Mononuclear cell (primary cell): ENCODE results near the gene ZFAND2B. TPM values are rescaled to one million over a fixed set of nuclear protein-coding genes. Genes with fewer than 3 reads are reported as not detected.

Experiments used
- total RNA-seq: library from RNA; depleted of rRNA; stranded (reverse); fragments of >200 nt; gene quantifications from one replicate; pipeline ENCODE4 v1.2.3, GENCODE V29; 2012

ZFAND2B gene
- total RNA-seq, 1 donor = 41.6 TPM

Other genes starting within 250 kb of the ZFAND2B start
- not detected for gene CDK5R2, start 247.1 kb upstream of the ZFAND2B start, total RNA-seq
- not detected for gene FEV, start 221.6 kb upstream of the ZFAND2B start, total RNA-seq
- gene CRYBA2, start 213.4 kb upstream of the ZFAND2B start, total RNA-seq = not detected
- gene CFAP65, start 165.3 kb upstream of the ZFAND2B start, total RNA-seq = 0.10 TPM
- 0.10 TPM for gene IHH, start 145.9 kb upstream of the ZFAND2B start, total RNA-seq
- gene NHEJ1, start 46.0 kb upstream of the ZFAND2B start, total RNA-seq = 13.7 TPM
- gene SLC23A3, start 36.8 kb upstream of the ZFAND2B start, total RNA-seq = 0.31 TPM
- 27.5 TPM for gene CNPPD1, start 29.9 kb upstream of the ZFAND2B start, total RNA-seq
- gene RETREG2, start 28.5 kb upstream of the ZFAND2B start, total RNA-seq = 64.0 TPM
- 1.3 TPM for gene ABCB6, start 12.2 kb downstream of the ZFAND2B start, total RNA-seq
- 30.3 TPM for gene ATG9A, start 22.9 kb downstream of the ZFAND2B start, total RNA-seq
- gene ANKZF1, start 23.0 kb downstream of the ZFAND2B start, total RNA-seq = 45.4 TPM
- gene GLB1L, start 38.7 kb downstream of the ZFAND2B start, total RNA-seq = 3.4 TPM
- 18.5 TPM for gene STK16, start 38.7 kb downstream of the ZFAND2B start, total RNA-seq
- gene TUBA4B, start 46.5 kb downstream of the ZFAND2B start, total RNA-seq = not detected
- gene TUBA4A, start 47.1 kb downstream of the ZFAND2B start, total RNA-seq = 108 TPM
- 57.5 TPM for gene DNAJB2, start 72.6 kb downstream of the ZFAND2B start, total RNA-seq
- 1.3 TPM for gene PTPRN, start 102.6 kb downstream of the ZFAND2B start, total RNA-seq
- not detected for gene RESP18, start 126.0 kb downstream of the ZFAND2B start, total RNA-seq
- gene DNPEP, start 181.1 kb downstream of the ZFAND2B start, total RNA-seq = 24.9 TPM
- gene DES, start 211.6 kb downstream of the ZFAND2B start, total RNA-seq = 1.3 TPM
- gene SPEG, start 228.1 kb downstream of the ZFAND2B start, total RNA-seq = 2.4 TPM